GM19463 (cell line): ENCODE measurements around the gene HMGXB4.
A peak's percentile ranks its signal among the peaks of the same experiment; 100 is the strongest.

Experiments
- ATAC-seq: cut with Tn5 transposase; IDR thresholded peaks from one replicate; pipeline ENCODE4 v1.9.1; 2021; ENCODE audit warnings: mild to moderate bottlenecking, moderate library complexity; ENCODE audit not compliant: unreplicated experiment

HMGXB4 gene

GRCh38 chr22:35325209-35325608 is 67.9 kb downstream of the HMGXB4 start:
- no peak for ATAC-seq

DNA sequence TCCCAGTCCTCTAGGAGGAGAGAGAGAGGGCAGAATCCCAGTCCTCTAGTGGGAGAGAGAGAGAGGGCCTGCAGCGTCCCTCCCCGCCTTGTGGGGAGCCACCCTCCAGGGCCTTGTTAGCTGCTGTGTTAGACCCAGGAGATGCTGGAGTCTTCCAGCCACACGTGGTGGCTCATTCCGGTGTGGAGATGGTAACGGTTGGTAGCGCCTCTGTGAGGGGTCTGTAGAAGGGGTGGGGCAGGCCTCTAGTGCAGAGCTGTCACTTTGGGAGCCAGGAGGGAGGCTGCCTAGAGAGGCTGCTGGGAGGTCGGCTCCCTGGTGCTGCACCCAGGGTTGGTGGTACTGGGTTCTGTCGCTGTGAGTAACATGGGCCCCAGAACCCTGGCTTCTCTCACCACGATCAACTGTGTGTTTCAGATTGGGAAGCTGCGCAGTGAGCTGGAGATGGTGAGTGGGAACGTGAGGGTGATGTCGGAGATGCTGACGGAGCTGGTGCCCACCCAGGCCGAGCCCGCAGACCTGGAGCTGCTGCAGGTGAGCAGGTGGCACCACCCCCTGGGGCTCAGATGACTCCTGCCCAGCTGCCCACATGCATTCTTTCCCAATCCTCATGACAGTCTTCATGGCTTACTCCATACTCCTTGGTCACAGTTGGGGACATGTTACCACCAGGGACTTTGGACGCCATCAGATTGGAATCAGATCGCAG is 69.7 kb downstream of the HMGXB4 start:
- no peak for ATAC-seq

- ATAC-seq = no peak
Measured at GRCh38 chr22:35327690-35328471, 70.6 kb downstream of the HMGXB4 start.

- ATAC-seq = no peak
Measured at GRCh38 chr22:35328472-35328885, 71.2 kb downstream of the HMGXB4 start.

DNA sequence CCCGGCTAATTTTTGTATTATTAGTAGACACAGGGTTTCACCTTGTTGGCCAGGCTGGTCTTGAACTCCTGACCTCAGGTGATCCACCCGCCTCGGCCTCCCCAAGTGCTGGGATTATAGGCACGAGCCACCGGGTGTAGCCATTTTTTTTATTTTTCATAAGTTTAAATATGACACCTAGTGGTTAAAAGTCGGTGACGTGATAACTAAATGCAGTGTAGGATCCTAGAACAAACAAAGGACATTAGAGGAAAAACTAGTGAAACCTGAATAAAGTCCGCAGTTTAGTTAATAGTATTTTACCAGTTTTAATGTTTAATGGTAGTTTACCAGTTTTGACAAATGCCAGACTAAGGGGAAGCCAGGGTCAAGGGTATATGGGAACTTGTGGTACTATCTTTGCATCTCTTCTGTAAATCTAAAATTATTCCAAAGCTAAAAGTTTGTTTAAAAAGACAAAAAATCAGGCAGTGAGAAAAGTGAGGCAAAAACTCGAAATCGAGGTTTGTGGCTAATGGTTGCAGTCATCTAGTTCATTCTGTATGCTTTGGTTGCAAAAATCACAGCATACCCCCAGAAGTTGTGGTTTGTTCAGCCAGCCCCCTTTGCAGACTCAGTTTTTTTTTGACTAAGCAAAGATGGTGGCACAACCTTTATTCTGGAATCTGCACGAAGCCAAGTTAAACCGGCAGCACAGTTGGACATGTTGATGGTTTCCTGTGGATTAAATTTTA is 72.0 kb downstream of the HMGXB4 start:
- no peak for ATAC-seq

- no peak for ATAC-seq
Measured at GRCh38 chr22:35330258-35330861, 73.1 kb downstream of the HMGXB4 start.

DNA sequence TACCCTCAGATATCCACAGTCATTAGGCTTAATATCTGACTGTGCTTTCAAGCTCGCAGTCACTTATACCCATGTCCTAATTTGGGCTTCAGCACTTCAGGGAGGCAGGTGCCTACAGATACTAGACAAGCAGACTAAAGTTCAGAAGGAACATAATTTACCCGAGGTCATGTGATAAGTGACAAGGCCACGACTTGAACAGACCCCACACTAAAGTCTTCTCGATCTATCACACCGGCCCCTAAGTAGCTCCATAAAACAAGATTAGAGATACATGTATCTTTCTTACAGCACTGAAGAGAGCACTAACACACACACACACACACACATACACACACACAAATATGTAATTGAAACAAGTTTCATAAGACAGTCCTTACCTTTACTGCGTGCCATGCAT is 75.0 kb downstream of the HMGXB4 start:
- no peak for ATAC-seq

- no peak for ATAC-seq
Measured at GRCh38 chr22:35333220-35333619, 75.9 kb downstream of the HMGXB4 start.

DNA sequence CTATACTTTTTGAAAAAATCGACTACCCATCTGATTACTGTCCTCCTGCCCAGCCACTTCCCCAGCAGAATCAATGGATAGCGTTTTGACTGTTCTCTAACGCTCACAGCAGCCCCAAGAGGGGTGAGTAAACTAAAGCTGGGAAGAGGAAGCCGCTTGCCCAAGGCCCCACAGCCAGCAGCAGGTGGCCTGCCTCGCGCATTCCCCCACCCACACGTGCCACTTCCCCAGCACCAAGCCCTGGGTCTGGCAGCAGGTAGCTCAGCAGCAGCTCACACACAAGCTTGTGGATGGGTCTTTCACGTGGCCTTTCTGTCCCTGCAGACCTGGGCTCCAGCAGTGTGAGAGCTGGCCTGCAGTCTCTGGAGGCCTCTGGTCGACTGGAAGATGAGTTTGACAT is 76.7 kb downstream of the HMGXB4 start:
- ATAC-seq = no peak

- no peak for ATAC-seq
Measured at GRCh38 chr22:35335468-35335867, 78.2 kb downstream of the HMGXB4 start.

GRCh38 chr22:35335936-35336781 is 78.9 kb downstream of the HMGXB4 start:
- ATAC-seq = no peak

- no peak for ATAC-seq
Measured at GRCh38 chr22:35337932-35338331, 80.6 kb downstream of the HMGXB4 start.

- ATAC-seq = no peak
Measured at GRCh38 chr22:35341090-35341874, 84.0 kb downstream of the HMGXB4 start.

- no peak for ATAC-seq
Measured at GRCh38 chr22:35342390-35342789, 85.1 kb downstream of the HMGXB4 start.

- no peak for ATAC-seq
Measured at GRCh38 chr22:35343664-35344550, 86.6 kb downstream of the HMGXB4 start.

- peak; percentile 77 for ATAC-seq
Measured at GRCh38 chr22:35344956-35345690, 87.8 kb downstream of the HMGXB4 start.
